CD4-positive, alpha-beta T cell treated with Interleukin-6 at 100 ng/mL for 8 hours (primary cell): ENCODE measurements around the gene JPH3.

Source experiments
- DNase-seq: peaks from one replicate; pipeline ENCODE4 v3.0.0-alpha.2; 2020; ENCODE audit warnings: mixed read lengths, low spot score

JPH3 gene

GRCh38 chr16:87602001-87602775 lies at the start of gene JPH3:
TSS of gene JPH3 (plus strand) at chr16:87602508. CDS start at chr16:87603147, 639 bp downstream.
- DNase-seq = no peak

- DNase-seq = no peak
Observed at GRCh38 chr16:87552772-87553573, 49.3 kb upstream of the JPH3 start.

GRCh38 chr16:87554754-87555427 lies 47.4 kb upstream of the JPH3 start:
- DNase-seq = no peak

- no peak for DNase-seq
Observed at GRCh38 chr16:87555647-87556046, 46.7 kb upstream of the JPH3 start.

- DNase-seq = no peak
Observed at GRCh38 chr16:87556941-87557459, 45.3 kb upstream of the JPH3 start.

- DNase-seq = no peak
Observed at GRCh38 chr16:87558682-87559081, 43.6 kb upstream of the JPH3 start.

GRCh38 chr16:87559945-87560344 lies 42.4 kb upstream of the JPH3 start:
- DNase-seq = no peak

GRCh38 chr16:87560428-87561199 lies 41.7 kb upstream of the JPH3 start:
- DNase-seq = no peak

- DNase-seq = no peak
Observed at GRCh38 chr16:87561200-87562105, 40.9 kb upstream of the JPH3 start.

- DNase-seq = no peak
Observed at GRCh38 chr16:87562201-87562600, 40.1 kb upstream of the JPH3 start.

GRCh38 chr16:87563022-87563421 lies 39.3 kb upstream of the JPH3 start:
- DNase-seq = no peak

- DNase-seq = no peak
Observed at GRCh38 chr16:87563714-87564523, 38.4 kb upstream of the JPH3 start.

GRCh38 chr16:87564524-87564778 lies 37.9 kb upstream of the JPH3 start:
- no peak for DNase-seq

- DNase-seq = no peak
Observed at GRCh38 chr16:87569601-87570571, 32.4 kb upstream of the JPH3 start.

GRCh38 chr16:87570572-87570937 lies 31.8 kb upstream of the JPH3 start:
- DNase-seq = no peak

- DNase-seq = no peak
Observed at GRCh38 chr16:87570938-87571867, 31.1 kb upstream of the JPH3 start.

GRCh38 chr16:87571868-87572244 lies 30.5 kb upstream of the JPH3 start:
- DNase-seq = no peak

GRCh38 chr16:87572959-87573358 lies 29.3 kb upstream of the JPH3 start:
- DNase-seq = no peak
